NCI-H524 treated with DMSO at 0.1 percent for 48 hours (cell line): ENCODE measurements around the gene SLCO2A1.

Source experiments
- DNase-seq: peaks from one replicate; lab custom pipeline; 2025; lab: John Stamatoyannopoulos, UW

Gene SLCO2A1

DNA sequence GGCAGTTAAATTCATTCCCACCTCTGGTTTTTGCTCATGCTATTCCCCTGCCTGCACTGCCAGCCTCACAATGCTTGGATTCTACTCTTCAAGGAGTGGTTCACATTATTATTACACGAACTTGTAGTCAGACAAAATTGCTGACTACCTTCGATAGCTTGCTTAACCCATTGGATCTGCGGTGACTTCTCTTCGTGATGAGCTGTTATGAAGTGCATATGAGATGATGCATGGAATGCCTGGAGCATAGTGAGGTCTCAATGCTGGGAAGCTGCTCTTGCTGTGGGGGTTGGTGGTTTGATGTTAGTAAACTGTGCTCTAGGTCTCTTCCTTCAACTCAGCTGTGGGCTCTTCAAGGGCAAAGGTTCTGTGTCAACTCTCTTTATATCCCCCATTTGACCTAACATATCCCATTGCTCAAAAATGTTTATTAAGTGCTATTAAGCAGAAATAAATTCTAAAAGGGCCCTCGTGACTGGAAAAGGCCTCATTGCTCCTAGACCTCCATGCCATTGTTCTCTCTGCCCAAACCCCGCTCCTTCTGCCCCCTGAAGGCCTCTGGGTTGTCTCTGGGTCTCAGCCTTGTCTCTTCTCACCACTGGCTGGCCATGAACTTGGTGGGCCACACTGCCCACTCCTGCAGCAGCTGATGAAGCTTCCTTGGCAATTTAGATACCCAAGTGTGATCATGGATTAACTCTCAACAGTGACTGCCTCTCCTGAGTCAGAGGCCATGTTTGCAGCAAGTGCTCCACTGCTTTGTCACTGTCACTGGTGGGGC, 4.5 kb upstream of the SLCO2A1 start:
- DNase-seq, result no peak

DNA sequence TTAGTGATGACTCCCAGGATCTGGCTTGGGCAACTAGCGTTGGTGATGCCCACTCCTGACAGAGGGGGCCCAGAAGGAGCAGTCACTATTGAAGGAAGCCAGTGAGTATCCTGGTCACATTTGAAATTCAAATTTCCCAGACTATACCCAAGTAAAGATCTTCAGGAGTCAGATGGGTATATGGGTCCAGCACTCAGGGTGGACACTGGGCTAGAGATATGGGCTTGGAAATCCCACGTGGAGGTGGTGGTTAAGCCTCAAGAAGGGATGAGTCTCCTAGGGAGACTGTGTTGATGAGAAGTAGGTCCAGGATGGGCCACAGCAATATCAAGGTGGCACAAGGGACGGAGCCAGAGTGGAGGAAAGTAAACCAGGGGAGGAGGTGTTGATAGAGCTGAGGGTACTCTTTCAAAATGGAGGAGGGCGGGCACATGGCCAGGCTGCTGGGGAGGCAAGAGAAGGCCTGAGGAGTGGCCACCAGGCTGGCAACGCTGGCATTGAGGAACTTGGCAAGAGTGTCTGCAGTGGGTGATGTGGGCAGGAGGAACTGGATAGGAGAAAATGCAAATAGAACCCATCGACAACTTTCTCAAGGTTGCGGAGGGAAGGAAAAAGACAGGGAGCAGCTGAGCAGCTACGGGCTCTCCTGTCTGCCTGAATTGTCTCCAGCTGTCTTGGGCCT, 3.7 kb upstream of the SLCO2A1 start:
- no peak for DNase-seq

DNA sequence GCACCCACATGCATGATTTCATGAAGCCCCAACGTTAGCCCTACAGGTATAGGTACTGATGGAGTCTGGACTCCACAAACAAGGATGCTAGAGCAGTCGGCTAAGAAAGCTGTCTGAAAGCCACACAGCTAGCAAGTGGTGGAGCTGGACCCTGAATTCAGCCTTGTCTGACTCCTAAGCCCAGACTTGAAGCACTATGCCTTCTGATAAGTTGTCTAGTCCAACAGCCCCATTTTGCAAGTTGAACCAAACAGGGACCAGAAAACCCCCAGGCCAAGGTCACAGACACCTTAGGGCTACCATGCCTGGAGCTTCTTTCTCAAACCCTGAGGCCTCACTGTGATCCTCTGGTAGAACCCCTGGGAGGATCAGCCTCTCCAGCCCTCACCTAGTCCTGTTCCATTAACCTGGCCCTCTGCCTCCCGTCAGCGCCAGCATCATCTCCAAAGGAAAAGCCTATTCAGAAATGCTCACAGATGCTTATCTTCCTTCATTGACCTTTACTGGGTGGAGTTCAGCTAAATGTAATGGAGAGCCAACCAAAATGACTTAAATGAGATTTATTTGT, 1.7 kb upstream of the SLCO2A1 start:
- no peak for DNase-seq

DNA sequence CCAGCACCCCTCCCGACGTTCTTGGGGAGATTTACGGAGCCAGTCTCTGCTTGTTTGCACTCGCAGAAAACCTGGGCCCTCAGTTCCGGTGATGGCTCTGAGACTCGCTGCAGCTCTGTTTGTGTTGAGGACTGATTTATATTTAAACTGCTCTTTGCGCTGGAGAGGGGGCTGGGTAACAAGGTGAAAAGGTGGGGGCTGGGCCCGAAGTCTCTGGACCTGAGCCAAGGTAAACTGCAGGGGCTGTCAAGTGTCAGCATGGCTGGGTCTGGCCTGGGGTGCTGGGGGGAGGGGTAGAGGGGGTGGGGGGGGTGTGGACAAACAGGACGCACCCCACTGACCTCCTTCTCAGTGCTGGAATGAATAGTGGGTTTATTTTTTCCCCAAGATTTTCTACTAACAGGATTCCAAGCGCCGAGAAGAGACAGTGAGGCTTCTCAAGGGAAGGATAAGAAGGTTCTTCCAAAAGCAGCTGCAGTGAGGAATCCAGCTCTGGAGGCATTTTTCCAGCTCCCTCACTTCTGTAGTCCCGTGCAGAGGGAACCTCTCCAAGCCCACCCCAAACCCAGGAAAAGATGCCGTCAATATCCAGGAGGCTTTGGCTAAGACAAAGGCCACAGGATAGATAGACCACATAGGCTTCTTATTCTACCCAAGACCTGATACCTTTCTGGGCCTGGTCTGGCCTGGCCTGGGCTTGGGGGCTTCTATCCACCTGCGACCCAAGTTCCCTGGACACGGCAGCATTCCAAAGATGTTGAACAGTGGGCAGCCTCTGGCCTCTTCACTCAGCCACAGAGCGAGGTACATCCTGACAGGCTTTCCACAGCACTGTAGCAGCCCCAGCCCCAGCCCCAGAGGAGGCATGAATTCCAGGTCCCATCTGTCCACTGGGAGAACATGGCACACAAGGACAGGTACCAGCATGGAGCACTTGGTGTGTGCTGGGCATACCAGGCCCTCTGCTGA, 938 bp upstream of the SLCO2A1 start:
- DNase-seq, result no peak

DNA sequence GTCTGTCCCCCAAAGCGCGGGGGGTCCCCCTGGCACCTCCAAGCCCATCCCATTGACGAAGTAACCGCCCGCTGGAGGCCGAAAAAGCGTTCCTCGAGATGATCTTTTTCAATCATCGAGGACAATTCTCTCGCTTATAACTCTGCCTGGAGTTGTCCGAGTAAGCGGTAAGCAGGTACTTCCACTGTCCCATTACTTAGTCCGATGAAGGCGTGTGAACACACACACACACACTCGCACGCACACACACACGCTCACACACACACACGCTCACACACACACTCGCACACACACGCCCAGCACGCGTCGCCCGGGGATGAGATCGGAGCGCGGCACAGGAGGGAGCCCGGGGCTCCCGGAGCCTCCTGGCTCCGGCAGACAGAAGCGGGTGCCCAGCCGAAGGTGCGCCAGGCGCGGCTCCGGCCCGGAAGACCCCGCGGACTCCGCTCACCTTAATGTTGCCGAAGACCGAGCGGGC, 430 bp downstream of the SLCO2A1 start:
- DNase-seq, result no peak

- no peak for DNase-seq
Measured at GRCh38 chr3:134028486-134029255, 1.1 kb downstream of the SLCO2A1 start.

- no peak for DNase-seq
Measured at GRCh38 chr3:134027631-134028030, 2.1 kb downstream of the SLCO2A1 start.

GRCh38 chr3:134020135-134020680, 9.5 kb downstream of the SLCO2A1 start:
- DNase-seq, result no peak

GRCh38 chr3:134018850-134019249, 10.9 kb downstream of the SLCO2A1 start:
- no peak for DNase-seq

DNA sequence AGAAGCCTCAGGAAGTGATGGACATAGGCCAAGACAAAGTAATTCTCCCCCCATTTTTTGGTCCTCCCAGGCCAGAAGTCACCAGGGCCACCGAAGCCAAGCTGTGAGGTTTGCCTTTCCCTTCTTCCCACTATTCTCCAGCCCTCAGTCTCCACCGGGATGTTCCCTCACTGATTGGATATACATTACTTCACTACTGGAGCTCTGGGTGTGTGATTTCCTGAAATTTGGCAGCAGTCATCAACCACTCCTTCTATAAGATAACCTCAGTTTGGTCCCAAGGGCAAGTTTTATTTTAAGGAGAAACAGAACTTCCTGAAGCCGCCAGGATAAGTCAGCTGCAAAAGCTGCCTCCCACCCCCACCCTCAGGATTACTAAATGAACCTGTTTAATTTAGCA, 11.3 kb downstream of the SLCO2A1 start:
- no peak for DNase-seq

DNA sequence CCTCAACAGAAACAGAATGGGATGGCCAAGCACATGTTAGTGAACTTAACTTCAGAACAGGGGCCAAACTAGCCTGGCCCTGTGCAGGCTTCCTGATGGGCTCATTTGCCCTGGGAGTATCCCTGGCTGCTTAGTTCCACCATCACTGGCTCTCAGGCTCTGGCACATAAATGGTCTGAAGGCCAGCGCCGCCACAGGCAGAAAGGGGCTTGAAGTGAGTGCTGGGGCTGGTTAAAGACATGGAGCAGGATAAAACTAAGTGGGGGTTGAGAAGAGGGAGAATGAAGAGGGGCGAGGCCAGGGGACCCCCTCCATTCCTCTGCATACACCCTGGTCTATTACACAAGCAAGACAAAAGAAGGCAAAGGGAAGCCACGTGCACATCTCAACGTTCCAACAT, 12.2 kb downstream of the SLCO2A1 start:
- DNase-seq, result no peak

GRCh38 chr3:134014270-134014669, 15.5 kb downstream of the SLCO2A1 start:
- no peak for DNase-seq

DNA sequence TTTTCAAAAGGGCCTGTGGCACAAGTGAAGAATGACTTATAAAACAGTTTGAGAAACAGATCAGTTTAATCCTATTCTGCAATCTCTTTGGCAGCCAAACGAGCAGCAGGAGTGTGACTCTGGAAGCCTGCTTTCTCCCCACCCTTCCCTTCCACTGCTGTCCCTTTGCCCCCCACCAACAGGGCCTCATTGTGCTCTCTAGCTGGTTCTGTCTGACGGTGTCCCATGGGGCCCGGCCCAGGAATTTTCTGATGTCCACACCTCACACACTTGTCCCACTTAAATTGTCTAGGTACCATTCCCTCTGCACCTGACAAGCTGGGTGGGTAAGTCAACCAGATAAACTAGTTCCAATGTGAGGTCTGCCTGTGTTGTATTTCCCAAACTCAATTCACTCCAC, 16.4 kb downstream of the SLCO2A1 start:
- no peak for DNase-seq

- no peak for DNase-seq
Measured at GRCh38 chr3:134009345-134010000, 20.3 kb downstream of the SLCO2A1 start.

- DNase-seq, result no peak
Measured at GRCh38 chr3:134008630-134009156, 21.0 kb downstream of the SLCO2A1 start.

DNA sequence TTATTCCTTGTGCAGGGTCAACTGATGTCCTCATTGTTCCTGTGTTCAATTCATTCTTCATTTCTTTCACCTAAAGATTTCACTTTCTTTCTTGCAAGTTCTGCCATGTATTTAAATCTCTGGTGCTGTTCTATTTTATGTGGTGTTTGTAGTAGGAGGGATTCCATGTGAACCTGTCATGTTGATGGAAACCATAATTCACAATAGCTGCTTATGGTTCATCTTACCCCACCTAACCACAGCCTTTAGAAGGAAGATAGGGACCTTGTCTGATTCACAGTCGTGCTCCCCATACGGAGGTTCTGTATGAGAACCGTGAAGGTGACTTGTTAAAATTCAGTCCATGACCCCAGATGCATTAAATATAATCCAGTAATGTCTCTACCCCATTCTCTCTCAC, 21.9 kb downstream of the SLCO2A1 start:
- no peak for DNase-seq

GRCh38 chr3:134004841-134005240, 24.9 kb downstream of the SLCO2A1 start:
- DNase-seq, result no peak

DNA sequence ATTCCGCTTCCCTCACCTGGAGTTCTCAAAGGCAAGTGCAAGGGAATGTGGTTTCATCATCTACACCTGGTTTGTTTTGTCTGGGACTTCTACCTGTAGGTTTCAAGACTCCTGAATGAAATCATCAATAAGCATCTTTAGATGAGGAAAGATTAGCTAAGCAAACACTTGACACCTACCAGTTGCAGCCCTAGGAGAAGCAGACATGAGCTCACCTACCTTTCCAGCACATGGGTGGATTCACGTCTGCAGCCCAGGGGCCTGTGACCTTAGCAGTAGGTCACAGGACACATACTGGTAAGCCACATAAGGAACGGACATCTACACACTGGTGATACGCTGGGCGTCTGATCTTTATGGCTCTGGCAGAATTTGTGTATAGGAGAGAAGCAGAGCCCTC, 26.7 kb downstream of the SLCO2A1 start:
- no peak for DNase-seq

GRCh38 chr3:134002306-134002705, 27.4 kb downstream of the SLCO2A1 start:
- no peak for DNase-seq

DNA sequence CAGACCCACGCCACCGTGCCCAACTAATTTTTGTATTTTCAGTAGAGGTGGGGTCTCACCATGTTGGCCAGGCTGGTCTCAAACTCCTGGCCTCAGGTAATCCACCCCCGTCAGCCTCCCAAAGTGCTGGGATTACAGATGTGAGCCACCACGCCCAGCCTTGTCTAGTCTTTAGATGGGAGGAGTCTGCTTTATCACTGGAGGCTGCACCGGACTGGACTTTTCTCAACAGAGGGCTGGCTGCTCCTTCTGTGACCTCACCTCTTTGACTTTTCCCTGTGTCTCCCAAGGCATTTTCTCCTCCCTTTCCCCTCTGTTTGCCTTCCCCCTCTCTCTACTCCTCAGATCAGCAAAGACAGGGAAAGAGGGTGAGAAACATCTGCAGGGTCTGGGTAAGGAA, 28.5 kb downstream of the SLCO2A1 start:
- no peak for DNase-seq
